Activated CD4-positive, alpha-beta T cell treated with anti-CD3 and anti-CD28 coated beads, Interleukin-2, amount 10 ng/mL, durations not matched to agents 24 days and 14 days (primary cell): ENCODE data around the gene DCAF17. TPM values are rescaled to one million over a fixed set of nuclear protein-coding genes. Genes with fewer than 3 reads are reported as not detected.
"Not testable (repeated sequence)": the region's sequence is repeated elsewhere in the genome, so short reads cannot be mapped to it uniquely, and the experiment has no call there.

ENCODE experiments used
- DNase-seq: peaks from one replicate; pipeline ENCODE4 v3.0.0; 2022
- H3K27ac Mint-ChIP-seq: one replicate; pipeline ENCODE4 v1.8.0; 2022; ENCODE audit warnings: mild to moderate bottlenecking, mixed read lengths
- H3K27me3 Mint-ChIP-seq: one replicate; pipeline ENCODE4 v1.8.0; 2022; ENCODE audit warnings: mixed read lengths
- H3K36me3 Mint-ChIP-seq: one replicate; pipeline ENCODE4 v1.8.0; 2022; ENCODE audit warnings: low read depth, mild to moderate bottlenecking, mixed read lengths
- H3K4me1 Mint-ChIP-seq: one replicate; pipeline ENCODE4 v1.8.0; 2021; ENCODE audit warnings: mixed read lengths
- H3K4me3 Mint-ChIP-seq: one replicate; pipeline ENCODE4 v1.8.0; 2022; ENCODE audit warnings: mild to moderate bottlenecking, moderate library complexity, mixed read lengths
- H3K9me3 Mint-ChIP-seq: one replicate; pipeline ENCODE4 v1.8.0; 2021; ENCODE audit warnings: mixed read lengths
- intact Hi-C: fragments of 100-400 bp; cut with micrococcal nuclease; formaldehyde crosslinking; loops from one replicate; pipeline ENCODE4 v1.15.1; 2023
- total RNA-seq: library from RNA; stranded (reverse); gene quantifications from 2 replicates; pipeline ENCODE4 v1.2.3, GENCODE V29; 2022

The DCAF17 gene
- total RNA-seq, 1 donor from 2014 or later: 27.3 TPM

DNA sequence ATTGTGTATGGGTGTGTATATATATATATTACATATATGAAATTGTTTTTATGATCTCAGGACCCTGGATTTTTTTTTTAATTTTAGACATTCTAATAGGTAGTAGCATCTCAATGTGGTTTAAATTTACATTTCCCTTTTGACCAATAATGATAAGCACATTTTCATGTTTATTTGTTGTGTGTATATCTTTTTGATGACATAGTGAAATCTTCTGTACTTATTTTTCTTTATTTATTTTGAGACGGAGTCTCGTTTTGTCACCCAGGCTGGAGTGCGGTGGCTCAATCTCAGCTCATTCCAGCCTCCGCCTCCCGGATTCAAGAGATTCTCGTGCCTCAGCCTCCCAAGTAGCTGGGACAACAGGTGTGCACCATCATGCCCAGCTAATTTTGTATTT lies 53.2 kb downstream of the DCAF17 start:
- H3K27ac Mint-ChIP-seq: no peak overlapping the region
- intact Hi-C loops: no loop called here
- peaks cover 13% of the 10 kb centered on the region for H3K36me3 Mint-ChIP-seq
- no peak overlapping the region for H3K4me3 Mint-ChIP-seq
- H3K4me1 Mint-ChIP-seq: peaks cover 7% of the 10 kb centered on the region
- DNase-seq: no peak
- no peaks in the 10 kb centered on the region for H3K27me3 Mint-ChIP-seq
- no peaks in the 10 kb centered on the region for H3K9me3 Mint-ChIP-seq

DNA sequence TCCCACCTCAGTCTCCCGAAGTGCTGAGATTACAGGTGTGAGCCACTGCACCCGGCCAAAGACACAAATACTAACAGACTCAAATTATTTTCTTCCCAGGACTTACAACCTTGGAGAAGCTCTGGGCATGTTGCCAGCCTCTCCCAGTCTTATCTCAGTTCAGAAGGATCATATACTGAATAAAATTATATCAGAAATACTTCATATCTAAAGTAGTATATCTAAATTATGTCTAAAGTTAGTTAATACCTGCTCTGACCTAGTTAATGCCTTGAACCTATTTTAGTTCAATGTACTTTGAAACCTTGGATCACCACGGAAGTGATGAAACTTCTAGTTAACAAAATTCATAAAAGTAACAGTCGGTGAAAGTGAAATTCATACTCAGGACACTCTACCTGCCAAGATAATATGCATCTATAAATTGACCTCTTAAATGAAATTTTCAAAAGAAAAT lies 53.8 kb downstream of the DCAF17 start:
- Mint-ChIP-seq H3K9me3 (no peaks in the 10 kb centered on the region), H3K4me1 (peaks cover 7% of the 10 kb centered on the region), H3K4me3 (no peak overlapping the region), H3K36me3 (peaks cover 8% of the 10 kb centered on the region), H3K27me3 (no peaks in the 10 kb centered on the region), H3K27ac (no peak overlapping the region)
- DNase-seq: no peak
- intact Hi-C loops: no loop called here

DNA sequence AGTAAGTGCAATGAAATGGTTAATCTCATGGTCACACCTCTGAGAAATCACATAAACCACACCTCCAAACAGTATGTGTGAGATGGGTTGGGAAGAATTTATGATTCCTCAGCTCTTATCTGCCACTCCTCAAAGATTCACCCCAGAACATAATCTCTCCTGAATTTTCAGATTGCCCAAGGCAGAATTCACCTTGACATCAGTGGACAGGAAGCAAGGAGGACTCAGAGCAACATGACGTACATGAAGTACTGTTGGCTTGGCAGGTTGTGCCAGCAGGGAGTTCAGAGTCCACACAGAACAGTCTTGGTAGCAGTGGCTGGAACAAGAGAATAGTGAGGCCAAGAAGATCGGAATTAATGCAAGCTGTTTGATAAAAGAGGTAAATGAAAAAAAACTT lies 56.6 kb downstream of the DCAF17 start:
- no peak overlapping the region for H3K27ac Mint-ChIP-seq
- H3K4me3 Mint-ChIP-seq: no peak overlapping the region
- no peak for DNase-seq
- H3K4me1 Mint-ChIP-seq: no peaks in the 10 kb centered on the region
- no peaks in the 10 kb centered on the region for H3K9me3 Mint-ChIP-seq
- no peaks in the 10 kb centered on the region for H3K27me3 Mint-ChIP-seq
- no peaks in the 10 kb centered on the region for H3K36me3 Mint-ChIP-seq
- intact Hi-C loops: no loop called here

DNA sequence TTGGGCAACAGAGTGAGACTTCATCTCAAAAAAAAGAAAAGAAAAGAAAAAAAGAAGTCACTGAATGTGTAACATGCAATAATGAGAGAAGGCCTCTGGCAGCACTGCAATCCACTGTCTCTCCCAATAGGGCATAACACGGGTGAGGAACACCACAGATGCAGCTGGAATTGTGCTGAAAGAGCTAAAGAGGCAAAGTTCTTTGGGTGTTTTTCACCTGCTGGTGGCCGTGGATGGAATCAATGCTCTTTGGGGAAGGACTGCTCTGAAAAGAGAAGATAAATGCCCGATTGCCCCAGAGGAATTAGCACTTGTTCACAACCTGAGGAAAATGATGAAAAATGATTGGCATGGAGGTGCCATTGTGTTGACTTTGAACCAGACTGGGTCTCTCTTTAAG lies 57.3 kb downstream of the DCAF17 start:
- H3K4me1 Mint-ChIP-seq: no peaks in the 10 kb centered on the region
- H3K27me3 Mint-ChIP-seq: no peaks in the 10 kb centered on the region
- no peak overlapping the region for H3K27ac Mint-ChIP-seq
- no peak overlapping the region for H3K4me3 Mint-ChIP-seq
- H3K36me3 Mint-ChIP-seq: no peaks in the 10 kb centered on the region
- no peak for DNase-seq
- intact Hi-C loops: no loop called here
- no peaks in the 10 kb centered on the region for H3K9me3 Mint-ChIP-seq

DNA sequence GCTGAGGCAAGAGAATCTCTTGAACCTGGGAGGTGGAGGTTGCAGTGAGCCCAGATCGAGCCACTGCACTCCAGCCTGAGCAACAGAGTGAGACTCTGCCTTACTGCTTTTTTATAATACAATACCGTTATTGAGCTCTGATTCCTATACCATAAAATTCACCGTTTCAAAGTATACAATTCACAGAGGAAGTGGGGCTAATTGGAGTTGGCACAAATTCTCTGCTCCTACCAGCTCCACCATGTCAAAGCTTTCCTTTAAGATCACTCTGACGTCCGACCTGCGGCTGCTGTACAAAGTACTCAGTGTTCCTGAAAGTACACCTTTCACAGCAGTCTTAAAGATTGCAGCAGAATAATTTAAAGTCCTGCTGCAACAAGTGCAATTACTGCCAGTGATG lies 58.6 kb downstream of the DCAF17 start:
- no peak overlapping the region for H3K4me3 Mint-ChIP-seq
- no peak for DNase-seq
- intact Hi-C loops: no loop called here
- no peaks in the 10 kb centered on the region for H3K36me3 Mint-ChIP-seq
- H3K27ac Mint-ChIP-seq: no peak overlapping the region
- H3K9me3 Mint-ChIP-seq: no peaks in the 10 kb centered on the region
- no peaks in the 10 kb centered on the region for H3K27me3 Mint-ChIP-seq
- H3K4me1 Mint-ChIP-seq: no peaks in the 10 kb centered on the region

DNA sequence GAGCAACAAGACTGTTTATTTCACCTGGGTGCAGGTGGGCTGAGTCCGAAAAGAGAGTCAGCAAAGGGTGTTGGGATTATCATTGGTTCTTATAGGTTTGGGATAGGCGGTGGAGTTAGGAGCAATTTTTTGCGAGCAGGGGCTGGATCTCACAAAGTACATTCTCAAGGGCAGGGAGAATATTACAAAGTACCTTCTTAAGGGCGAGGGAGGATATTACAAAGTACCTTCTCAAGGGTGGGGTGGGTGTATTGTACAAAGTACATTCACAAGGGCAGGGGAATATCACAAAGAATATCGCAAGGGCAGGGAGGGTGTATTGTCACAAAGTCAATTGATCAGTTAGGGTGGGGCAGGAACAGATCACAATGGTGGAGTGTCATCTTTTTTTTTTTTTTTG lies 63.6 kb downstream of the DCAF17 start:
- H3K4me1 Mint-ChIP-seq, H3K27me3 Mint-ChIP-seq, H3K9me3 Mint-ChIP-seq, DNase-seq, H3K36me3 Mint-ChIP-seq, H3K27ac Mint-ChIP-seq, intact Hi-C loops, H3K4me3 Mint-ChIP-seq: not testable (repeated sequence)

DNA sequence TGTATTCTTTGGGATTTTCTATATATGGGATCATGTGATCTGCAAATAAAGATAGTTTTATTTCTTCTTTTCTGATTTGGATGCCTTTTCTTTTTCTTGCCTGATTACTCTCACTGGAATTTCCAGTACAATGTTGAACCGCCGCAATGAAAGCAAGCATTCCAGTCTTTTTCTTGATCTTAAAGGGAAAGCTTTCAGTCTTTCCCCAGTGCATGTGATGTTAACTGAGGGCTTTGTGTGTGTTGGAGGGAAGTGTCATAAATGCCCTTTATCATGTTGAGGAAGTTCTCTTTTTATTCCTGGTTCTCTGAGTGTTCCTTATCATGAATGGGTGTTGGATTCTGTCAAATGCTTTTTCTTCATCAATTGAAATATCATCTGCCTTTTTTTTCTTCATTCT lies 71.3 kb downstream of the DCAF17 start:
- no peak overlapping the region for H3K4me3 Mint-ChIP-seq
- no peaks in the 10 kb centered on the region for H3K9me3 Mint-ChIP-seq
- H3K36me3 Mint-ChIP-seq: no peaks in the 10 kb centered on the region
- intact Hi-C loops: no loop called here
- H3K27me3 Mint-ChIP-seq: peaks cover 8% of the 10 kb centered on the region
- no peak overlapping the region for H3K27ac Mint-ChIP-seq
- peaks cover 6% of the 10 kb centered on the region for H3K4me1 Mint-ChIP-seq
- no peak for DNase-seq

DNA sequence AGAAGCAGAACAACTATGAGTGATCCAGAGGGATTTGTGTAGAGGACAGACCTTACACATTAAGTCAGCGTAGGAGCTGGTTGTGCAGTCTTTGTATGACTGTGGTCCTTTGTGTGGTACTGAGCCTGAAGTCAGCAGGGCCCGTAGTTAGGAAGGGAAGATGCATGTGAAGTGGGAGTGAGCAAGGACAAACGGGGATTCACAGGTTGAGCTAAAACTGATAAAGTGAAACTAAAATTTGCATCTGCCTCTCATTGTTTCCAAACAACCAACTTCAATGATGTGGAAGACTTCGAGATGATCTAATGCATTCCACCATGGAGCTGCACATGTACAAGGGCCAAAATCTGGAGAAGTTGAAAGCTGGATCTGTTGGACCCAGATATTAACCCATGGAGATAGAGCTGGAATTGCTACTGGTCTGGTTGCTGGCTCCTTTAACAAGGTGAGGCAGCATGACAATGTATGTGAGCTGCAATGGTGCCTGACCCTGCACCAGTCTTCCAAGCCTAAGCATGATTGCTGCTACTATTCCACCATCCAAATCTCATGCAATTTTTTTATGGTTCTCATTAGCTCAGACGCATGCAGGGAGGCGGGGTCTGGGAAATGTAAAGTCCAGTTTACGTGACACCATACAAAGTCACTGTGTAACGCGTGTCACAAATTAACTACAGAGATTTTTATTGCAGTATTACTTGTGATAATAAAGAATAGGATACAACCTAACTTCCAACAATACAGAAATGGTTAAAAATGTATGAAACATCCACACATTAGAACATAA lies 76.1 kb downstream of the DCAF17 start:
- no peaks in the 10 kb centered on the region for H3K36me3 Mint-ChIP-seq
- no peaks in the 10 kb centered on the region for H3K9me3 Mint-ChIP-seq
- H3K27me3 Mint-ChIP-seq: peaks cover 7% of the 10 kb centered on the region
- no peak overlapping the region for H3K27ac Mint-ChIP-seq
- no peak for DNase-seq
- H3K4me3 Mint-ChIP-seq: no peak overlapping the region
- intact Hi-C loops: loop anchor here (1.0 kb wide), 1 partner anchor 12 kb away; the partner anchor contains the start of gene CYBRD1
- peaks cover 9% of the 10 kb centered on the region for H3K4me1 Mint-ChIP-seq

DNA sequence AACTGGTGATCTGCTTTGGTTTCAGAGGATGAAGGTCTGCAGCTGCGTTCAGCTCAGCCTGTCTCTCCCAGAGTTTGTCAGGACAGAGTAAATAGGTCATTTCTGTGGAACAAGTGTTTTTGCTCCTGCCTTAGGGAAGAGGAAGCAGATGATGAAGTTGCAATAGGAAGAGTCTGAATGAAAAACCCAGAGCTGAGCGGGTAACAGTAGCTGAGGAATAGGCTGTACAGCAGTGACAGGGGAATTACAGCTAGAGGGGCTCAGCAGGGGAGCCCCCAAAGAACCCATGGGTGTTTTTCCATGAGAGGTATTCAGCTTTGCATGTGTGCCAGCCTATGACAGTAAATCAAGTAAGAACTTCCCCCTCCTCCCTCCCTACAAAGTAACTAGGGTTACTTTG lies 78.0 kb downstream of the DCAF17 start:
- Mint-ChIP-seq H3K4me3 (no peak overlapping the region), H3K9me3 (no peaks in the 10 kb centered on the region), H3K4me1 (peaks cover 9% of the 10 kb centered on the region), H3K27me3 (peaks cover 17% of the 10 kb centered on the region), H3K36me3 (no peaks in the 10 kb centered on the region), H3K27ac (no peak overlapping the region)
- intact Hi-C loops: no loop called here
- no peak for DNase-seq

DNA sequence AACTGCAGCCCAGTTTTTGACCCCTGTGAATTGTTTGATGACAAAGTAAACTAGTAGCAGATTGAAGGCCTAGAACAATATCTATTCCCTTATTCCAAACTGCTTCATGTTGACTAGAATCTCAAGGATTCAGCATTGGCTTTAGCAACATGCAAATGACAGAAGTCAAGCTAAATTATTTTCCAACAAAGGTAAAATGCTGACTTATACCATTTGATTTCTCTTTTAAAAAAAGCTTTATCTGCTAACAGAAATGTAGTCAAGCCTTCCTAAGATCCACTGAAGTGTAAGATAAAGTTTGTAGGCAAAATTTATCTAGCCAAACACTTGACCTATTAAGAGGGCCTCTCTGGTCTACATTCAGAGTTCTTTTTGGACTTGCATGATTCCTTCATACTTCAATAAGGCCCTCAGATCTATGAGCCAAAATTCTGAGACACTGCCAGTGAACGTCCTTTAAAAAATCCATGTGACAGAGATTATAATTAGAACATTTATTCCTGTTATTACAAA lies 78.7 kb downstream of the DCAF17 start:
- H3K36me3 Mint-ChIP-seq: no peaks in the 10 kb centered on the region

DNA sequence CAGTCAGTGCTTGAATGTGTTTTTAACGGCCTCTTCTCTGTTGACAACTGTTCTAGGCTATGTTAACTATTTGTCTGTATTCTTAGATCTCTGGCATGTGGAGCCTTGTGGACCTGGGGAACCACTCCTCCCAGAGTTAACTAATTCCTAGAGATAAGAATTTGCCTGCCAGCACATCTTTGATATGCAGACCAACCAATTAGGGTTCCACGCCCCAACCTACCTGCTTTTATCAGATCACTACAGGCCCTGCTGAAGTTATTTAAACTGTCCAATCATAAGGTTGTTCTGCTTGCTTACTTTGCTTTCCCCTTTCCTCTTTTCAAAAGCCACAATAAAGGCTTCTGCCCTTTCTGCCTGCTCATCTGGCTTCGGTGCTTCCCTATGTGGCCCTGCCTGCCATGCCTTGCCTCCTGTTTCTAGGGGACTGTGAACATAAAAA lies 79.7 kb downstream of the DCAF17 start:
- Mint-ChIP-seq H3K4me1 (peaks cover 9% of the 10 kb centered on the region), H3K9me3 (no peaks in the 10 kb centered on the region), H3K27me3 (peaks cover 16% of the 10 kb centered on the region), H3K27ac (no peak overlapping the region), H3K4me3 (no peak overlapping the region), H3K36me3 (no peaks in the 10 kb centered on the region)
- intact Hi-C loops: no loop called here
- no peak for DNase-seq

More for the DNA sequence above, 78.7 kb downstream of the DCAF17 start:
- no peak for DNase-seq
- Mint-ChIP-seq H3K27ac (no peak overlapping the region), H3K27me3 (peaks cover 17% of the 10 kb centered on the region), H3K4me1 (peaks cover 9% of the 10 kb centered on the region), H3K9me3 (no peaks in the 10 kb centered on the region), H3K4me3 (no peak overlapping the region)
- intact Hi-C loops: no loop called here

DNA sequence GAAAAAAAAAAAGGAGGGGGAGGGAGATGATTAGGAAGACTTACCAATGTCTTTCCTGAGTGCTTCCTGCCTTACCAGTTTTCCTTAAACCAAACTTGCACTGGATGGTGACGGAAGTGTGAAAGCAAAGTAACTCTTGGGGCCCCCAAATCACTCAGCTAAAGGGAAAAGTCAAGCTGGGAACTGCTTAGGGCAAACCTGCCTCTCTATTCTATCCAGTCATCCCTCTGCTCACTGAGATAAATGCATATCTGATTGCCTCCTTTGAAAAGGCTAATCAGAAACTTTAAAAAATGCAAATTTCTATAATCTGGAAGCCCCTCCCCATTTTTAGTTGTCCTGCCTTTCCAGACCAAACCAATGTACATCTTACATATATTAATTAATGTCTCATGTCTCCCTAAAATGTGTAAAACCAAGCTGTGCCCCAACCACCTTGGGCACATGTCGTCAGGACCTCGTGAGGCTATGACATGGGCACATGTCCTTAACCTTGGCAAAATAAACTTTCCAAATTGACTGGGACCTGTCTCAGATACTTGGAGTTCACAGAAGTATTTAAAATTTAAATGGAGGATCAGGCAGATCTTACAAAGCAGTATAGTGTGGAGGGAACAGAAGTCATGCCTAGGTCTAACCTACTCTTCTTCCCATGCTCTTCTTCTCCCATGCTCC lies 81.0 kb downstream of the DCAF17 start:
- Mint-ChIP-seq H3K4me3 (no peak overlapping the region), H3K36me3 (no peaks in the 10 kb centered on the region), H3K27ac (no peak overlapping the region), H3K9me3 (no peaks in the 10 kb centered on the region), H3K27me3 (peaks cover 24% of the 10 kb centered on the region), H3K4me1 (peaks cover 6% of the 10 kb centered on the region)
- no peak for DNase-seq
- intact Hi-C loops: no loop called here

DNA sequence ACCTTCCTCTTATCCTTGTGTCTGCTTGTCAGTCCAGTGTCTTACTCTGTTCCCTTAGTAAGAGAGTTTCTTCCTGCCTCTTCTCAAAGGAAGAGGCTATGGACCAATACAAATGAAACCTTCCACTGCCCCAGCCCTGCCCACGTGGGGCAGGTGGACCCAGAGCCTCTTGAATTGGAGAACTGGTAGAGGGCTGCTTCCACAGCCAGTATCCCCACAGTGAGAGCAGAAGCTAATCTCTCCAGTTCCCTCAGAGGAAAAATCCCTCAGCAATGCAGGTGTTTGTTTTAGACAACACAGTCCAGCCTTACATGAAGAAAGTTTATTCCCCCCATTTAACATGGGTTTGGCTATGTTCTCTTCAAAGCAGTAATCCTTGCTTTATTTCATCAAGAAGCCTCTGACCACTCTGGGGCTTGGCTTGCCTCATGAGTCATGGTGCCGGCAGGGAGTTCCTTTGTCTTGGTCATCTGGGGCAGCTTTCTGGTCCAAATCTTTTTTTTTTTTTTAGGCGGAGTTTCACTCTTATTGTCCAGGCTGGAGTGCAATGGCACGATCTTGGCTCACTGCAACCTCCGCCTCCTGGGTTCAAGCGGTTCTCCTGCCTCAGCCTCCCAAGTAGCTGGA lies 81.8 kb downstream of the DCAF17 start:
- Mint-ChIP-seq H3K27me3 (peaks cover 28% of the 10 kb centered on the region), H3K4me3 (no peak overlapping the region), H3K27ac (no peak overlapping the region), H3K4me1 (peaks cover 3% of the 10 kb centered on the region), H3K9me3 (no peaks in the 10 kb centered on the region), H3K36me3 (no peaks in the 10 kb centered on the region)
- no peak for DNase-seq
- intact Hi-C loops: no loop called here

DNA sequence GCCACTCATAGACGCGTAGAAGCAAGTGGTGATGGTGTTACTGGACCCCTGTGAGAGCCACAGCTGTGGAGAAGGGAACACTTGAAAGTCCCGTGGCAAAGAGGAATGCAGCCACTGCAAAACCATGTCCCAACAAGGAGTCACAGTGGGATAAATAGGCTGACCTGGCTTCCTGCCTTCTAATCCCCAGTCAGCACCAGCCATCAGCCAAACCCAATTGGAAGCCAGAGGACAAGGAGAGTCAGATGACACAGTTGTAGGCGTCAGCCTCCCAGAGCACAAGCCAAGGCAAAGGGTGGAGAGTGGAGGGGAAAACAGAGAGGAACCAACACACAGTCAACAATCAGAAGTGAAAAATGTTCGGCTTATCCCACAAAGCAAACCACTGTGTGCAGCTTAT lies 82.8 kb downstream of the DCAF17 start:
- H3K9me3 Mint-ChIP-seq: no peaks in the 10 kb centered on the region
- intact Hi-C loops: no loop called here
- DNase-seq: no peak
- no peak overlapping the region for H3K27ac Mint-ChIP-seq
- peaks cover 34% of the 10 kb centered on the region for H3K27me3 Mint-ChIP-seq
- no peaks in the 10 kb centered on the region for H3K36me3 Mint-ChIP-seq
- H3K4me1 Mint-ChIP-seq: peaks cover 5% of the 10 kb centered on the region
- H3K4me3 Mint-ChIP-seq: no peak overlapping the region
